Fibroblast of gingiva (primary cell): ENCODE results near the gene FBLN2.
A peak's percentile ranks its signal among the peaks of the same experiment; 100 is the strongest.

ENCODE experiments used
- DNase-seq: peaks from one replicate; pipeline ENCODE4 v3.0.0-alpha.2; 2011; ENCODE audit warnings: low read depth

The FBLN2 gene

DNA sequence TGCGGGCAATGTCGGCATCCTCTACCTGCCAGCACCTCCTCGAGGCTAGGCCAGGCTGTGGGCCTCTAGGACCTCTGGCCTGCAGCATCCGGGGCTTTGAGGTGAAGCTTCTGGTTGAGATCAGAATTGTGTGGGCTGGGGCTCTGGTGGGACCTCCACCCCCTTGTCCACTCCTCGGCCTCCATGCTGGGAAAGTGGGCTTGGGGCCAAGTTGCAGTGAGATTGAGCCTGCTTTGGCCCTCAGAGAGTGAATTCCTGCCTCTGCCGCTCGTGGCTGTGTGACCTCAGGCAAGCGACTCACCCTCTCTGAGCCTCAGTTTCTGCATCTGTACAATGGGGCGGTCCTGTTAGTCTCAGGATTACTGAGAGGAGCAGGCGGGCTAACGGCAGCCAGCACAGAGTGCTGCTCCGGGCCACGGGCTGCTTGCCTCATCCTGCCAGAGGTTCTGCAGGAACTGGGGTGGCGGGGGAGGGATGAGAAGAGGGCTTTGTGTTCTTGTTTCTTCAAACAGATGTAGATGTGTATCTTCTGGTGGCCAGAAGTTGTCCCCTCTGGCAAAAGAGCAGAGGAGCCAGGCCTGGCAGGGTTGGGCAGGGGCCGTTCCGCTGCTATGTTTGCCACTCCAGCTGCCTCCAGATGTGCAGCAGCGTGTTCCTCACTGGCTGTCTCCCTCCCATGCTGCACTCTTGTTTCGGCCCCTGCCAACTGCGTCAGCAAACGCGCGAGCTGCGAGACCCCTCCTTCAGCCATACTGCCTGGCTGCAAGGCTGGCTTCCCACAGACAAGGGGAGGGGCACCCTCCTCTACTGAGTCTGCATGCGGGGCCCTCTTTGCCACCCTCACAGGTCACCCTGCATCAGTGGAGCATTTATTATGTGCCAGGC lies 33.7 kb downstream of the FBLN2 start:
- no peak for DNase-seq

DNA sequence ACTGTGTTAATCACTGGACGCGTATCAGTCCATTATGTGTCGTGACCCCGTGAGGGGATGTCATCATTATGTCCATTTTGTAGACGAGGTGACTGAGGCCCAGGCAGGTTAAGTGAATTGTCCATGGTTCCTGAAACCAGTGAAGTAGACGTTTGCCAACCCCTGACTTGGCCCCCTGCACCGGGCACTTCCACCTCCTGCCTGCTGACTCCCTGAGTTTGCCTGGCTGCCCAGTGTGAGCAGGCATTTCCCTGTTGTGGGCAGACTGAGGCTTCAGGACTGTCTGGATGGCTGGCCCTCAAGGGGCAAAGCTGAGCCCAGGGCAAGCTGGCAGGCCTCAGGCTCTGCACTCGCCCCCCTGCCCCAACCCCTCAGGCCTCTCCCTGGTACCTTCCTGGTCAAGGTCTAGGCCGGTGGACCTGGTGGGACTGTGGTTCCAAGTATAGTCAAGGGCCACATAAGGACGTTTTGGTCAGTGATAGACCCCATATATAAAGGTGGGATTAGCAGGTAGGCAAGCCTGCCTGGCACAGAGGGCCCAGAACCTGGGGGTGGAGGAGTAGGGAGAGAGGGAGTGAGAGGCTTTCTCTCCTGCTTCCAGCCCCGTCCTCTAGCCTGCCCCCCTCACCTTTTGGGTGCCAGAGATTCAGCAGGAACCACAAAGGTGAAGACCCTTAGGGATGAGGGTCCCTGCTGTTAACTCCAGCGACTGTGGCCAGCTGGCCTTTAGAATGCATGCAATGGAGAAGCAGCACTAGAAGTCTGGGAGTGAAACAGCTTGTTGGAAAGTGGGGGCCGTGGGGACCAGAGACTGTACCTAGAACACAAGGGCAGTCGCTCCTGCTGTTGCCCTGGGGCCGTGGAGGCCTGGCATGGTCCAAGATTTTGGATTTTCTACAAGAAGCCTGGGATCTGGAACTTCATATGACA lies 34.6 kb downstream of the FBLN2 start:
- no peak for DNase-seq

GRCh38 chr3:13584427-13584891 lies 35.5 kb downstream of the FBLN2 start:
- no peak for DNase-seq

DNA sequence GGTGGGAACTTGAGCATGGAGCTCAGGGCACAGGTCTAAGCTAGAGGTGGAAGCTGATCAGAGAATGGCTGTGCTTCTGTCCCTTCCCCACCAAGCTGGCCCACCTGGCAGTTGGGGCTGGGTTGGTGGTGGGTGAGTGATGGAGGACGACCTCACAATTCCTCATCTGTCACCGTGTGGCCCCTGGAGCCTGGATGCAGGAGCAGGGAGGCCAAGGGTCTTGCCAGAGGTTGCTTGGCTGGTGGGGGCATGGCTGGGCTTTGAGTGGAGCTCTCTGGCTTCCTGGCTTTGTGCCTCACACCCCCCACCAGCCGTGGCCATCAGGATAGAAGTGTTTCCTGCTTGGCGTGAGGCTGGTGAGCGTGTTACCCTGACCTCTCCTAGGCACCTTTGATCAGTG lies 36.0 kb downstream of the FBLN2 start:
- DNase-seq, result no peak

- no peak for DNase-seq
Observed at GRCh38 chr3:13587442-13587841, 38.5 kb downstream of the FBLN2 start.

- DNase-seq, result no peak
Observed at GRCh38 chr3:13588221-13588701, 39.3 kb downstream of the FBLN2 start.

DNA sequence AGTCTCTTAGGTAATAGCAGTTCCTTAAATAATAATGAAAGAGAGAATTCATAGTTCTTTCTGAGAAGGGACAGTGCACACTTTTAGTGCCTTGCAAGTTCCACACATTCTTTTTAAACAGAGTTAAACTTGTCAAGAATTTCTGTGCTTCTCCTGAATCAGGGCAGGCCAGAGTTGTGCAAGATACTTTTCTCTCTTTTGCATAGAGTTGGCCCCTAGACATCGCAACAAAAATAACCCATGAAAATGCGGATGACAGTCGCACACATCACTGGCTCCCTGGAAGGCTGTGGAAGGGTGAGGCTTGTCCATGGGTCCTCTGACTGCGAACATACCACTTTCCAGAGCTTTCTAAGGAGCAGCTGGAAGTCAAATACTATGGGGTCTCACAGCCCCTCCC lies 40.1 kb downstream of the FBLN2 start:
- no peak for DNase-seq

DNA sequence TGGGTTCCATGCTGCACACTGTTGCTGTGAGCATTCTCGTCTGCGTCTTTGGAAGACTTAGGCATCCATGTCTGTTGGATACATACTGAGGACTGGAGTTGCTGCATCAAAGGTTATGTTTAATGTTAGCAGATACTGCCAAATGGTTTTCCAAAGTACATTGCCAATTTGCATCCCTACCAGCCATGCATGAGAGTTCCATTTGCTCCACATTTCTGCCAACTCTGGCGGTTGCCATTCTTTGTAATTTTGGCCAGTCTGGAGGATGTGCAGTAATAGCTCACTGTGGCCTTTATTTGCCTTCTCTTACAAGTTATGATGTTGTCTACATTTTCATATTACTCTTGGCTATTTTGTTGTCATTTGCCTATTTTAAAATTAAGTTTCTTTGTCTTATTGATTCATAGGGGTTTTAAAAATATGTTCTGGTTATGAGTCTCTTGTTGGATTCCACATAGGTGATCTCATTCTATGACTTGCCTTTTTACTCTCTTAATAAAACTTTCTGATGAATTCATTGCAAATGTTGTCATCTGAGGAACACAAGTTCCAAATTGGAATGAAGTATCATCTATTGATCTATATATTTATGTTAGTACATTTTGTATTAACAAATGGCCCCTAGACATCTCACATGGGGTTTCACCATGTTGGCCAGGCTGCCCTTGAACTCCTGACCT lies 42.1 kb downstream of the FBLN2 start:
- DNase-seq, result no peak

DNA sequence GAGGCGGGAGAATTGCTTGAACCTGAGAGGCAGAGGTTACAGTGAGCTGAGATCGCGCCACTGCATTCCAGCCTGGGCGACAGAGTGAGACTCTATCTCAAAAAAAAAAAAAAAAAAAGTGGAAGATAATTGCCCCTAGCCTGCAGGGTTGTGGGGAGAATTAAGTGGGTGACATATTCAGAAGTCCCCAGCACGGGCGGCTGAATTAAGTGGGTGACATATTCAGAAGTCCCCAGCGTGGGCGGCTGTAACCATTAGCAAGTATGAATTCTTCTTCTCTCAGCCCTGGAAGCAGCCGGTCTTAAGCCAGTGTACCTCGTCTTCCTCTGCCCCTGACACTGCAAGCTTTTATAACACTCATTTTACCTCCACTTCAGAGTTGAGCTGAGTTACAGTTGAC lies 44.7 kb downstream of the FBLN2 start:
- DNase-seq, result no peak

- DNase-seq, result no peak
Observed at GRCh38 chr3:13594146-13594545, 45.2 kb downstream of the FBLN2 start.

GRCh38 chr3:13594991-13595421 lies 46.1 kb downstream of the FBLN2 start:
- no peak for DNase-seq

GRCh38 chr3:13595485-13595884 lies 46.6 kb downstream of the FBLN2 start:
- DNase-seq, result no peak

GRCh38 chr3:13596426-13597205 lies 47.7 kb downstream of the FBLN2 start:
- DNase-seq, result no peak

DNA sequence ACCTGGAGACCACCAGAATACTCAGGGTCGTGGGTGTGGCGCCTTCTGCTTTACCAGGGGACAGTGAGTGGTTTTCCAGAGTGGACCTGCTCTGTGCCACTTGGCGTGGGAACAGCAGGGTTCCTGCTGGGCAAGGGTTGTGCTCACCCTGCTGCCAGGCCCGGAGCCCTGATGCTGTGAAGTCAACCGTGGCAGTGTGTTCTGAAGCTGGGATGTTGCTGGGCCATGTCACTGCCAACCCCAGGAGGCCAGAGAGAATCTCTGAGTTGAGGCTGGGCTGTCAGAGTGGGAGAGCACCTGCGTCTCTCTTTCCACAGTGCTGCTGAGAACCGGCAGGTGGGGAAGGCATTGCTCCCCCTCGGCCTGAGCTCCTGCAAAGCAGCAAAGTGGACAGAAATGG lies 48.7 kb downstream of the FBLN2 start:
- DNase-seq, result no peak

DNA sequence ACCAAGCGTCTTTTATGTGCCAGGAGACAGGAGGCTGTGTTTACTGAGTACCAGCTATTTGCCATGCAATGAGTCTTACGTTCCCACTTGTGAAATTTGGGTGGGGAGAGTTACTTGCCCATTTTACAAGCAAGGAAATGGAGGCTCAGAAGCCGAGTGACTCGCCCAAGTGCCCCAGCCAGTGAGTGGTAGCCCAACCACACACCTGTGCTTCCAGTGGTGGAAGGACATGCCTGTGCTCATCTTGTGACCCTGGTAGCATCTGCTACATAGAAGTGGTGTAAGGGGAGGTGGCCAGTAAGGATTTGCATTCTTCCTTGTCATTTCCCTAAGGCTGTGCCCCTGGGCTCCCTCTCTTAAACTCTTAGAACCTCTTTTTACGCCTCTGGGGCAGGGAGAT lies 49.3 kb downstream of the FBLN2 start:
- DNase-seq, result no peak

DNA sequence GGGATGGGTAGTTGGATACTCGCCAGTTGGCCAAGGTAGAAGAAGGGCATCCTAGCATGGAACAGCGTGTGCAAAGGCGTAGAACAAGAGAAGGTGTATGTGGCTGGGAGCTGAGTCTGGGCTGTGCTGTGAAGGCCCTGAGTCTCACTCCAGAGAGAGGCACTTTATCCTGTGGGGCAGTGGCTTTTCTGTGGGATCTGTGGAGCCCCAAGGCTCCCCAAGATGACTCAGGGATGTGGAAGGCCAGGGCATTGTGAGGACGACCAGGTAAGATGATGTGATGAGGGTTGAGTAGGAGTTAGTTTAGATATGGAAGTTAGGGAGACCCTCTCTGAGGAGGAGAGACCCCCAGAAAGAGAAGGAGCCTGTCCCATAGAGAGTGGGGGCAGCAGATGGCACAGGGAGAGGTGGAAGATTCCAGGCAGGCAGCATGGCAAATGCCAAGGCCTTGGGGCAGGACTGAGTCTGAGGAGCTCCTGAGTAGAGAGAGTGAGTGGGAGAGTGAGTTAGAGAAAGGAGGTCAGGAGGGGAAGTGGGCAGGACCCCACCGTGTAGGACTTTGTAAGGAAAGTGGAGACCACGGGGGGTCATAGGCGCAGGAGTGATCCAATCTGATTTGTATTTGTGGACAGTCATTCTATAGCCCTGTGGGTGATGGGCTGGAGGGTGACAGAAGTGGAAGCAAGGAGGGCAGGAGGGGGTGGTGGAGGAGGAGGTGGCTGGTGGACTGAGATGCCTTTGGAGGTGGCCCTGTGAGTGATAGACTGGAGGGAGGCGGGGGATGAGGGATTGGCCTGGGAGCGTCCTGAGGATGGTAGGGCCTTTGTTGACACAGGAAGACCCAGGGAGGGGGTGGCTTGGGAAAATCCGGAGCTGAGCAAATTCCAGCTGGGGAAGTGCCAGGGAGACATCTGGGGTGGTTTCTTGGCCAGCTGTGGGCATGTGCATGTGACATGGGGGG lies 50.3 kb downstream of the FBLN2 start:
- peak; percentile 42 for DNase-seq

DNA sequence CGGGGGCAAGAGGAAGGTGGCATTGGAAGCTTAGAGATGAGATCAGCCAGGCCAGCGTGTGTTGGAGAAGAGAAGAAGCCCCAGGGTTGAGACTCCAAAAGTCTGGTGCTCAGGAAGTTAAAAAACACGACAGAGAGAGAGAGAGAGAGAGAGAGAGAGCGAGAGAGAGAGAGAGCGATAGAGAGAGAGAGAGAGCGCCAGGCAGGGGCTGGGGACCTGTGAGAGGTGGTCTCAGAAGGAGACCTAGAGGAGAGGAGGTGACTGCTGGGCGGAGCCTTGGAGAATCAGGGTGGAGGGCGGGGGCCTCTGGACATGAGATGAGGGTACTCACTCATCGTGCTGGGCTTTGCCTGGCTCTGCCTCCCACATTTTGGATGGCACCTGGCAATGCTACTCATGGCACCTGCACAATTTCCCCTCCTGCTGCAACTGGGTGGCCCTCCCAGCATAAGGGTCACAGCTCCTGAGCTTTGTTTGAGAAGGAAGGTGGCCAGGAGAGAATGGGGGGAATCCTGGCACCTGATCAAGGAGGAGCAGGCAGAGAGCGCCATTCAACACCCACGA lies 51.0 kb downstream of the FBLN2 start:
- no peak for DNase-seq

GRCh38 chr3:13600950-13601691 lies 52.2 kb downstream of the FBLN2 start:
- no peak for DNase-seq

DNA sequence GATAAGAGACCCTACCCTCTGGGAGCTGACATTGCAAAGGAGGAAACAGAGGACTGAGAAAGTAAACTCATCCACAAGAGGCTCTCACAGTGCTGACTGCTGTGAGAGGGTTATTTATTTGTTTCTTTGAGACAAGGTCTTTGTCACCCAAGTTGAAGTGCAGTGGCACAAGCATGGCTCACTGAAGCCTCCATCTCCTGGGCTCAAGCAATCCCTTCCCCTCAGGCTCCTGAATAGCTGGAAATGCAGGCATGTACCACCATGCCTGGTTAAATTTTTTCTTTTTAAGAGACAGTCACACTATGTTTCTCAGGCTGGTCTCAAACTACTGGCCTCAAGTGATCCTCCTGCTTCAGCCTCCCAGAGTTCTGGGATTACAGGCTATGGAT lies 52.8 kb downstream of the FBLN2 start:
- DNase-seq, result no peak
